PFSK-1 (cell line): Measurements from ENCODE around the gene PARD3B.

ENCODE experiments used
- POLR2AphosphoS5 ChIP-seq: IDR thresholded peaks from 2 replicates; pipeline ENCODE4 v1.6.1; 2012; ENCODE audit warnings: low read depth, mild to moderate bottlenecking, control low read depth, low read length, moderate library complexity
- SIN3A ChIP-seq: IDR thresholded peaks from 2 replicates; pipeline ENCODE4 v1.6.1; 2012; ENCODE audit warnings: mild to moderate bottlenecking, low read length, moderate library complexity, borderline replicate concordance; ENCODE audit not compliant: insufficient read depth
- TF ChIP-seq, protein P1 (sequence below), 2 experiments: IDR thresholded peaks; 2 replicates each; pipeline versions ENCODE4 v1.6.1 to v1.8.0; 2011 to 2012; ENCODE audit warnings: low read depth in 2 of 2, low read length in 2 of 2, control low read depth in 1 of 2, inconsistent platforms in 1 of 2, mild to moderate bottlenecking in 1 of 2, moderate library complexity in 1 of 2; ENCODE audit not compliant: insufficient read depth in 1 of 2

GRCh38 chr2:204898928-204899640 is 353.8 kb downstream of the PARD3B start:
- TF ChIP-seq, protein P1, sequence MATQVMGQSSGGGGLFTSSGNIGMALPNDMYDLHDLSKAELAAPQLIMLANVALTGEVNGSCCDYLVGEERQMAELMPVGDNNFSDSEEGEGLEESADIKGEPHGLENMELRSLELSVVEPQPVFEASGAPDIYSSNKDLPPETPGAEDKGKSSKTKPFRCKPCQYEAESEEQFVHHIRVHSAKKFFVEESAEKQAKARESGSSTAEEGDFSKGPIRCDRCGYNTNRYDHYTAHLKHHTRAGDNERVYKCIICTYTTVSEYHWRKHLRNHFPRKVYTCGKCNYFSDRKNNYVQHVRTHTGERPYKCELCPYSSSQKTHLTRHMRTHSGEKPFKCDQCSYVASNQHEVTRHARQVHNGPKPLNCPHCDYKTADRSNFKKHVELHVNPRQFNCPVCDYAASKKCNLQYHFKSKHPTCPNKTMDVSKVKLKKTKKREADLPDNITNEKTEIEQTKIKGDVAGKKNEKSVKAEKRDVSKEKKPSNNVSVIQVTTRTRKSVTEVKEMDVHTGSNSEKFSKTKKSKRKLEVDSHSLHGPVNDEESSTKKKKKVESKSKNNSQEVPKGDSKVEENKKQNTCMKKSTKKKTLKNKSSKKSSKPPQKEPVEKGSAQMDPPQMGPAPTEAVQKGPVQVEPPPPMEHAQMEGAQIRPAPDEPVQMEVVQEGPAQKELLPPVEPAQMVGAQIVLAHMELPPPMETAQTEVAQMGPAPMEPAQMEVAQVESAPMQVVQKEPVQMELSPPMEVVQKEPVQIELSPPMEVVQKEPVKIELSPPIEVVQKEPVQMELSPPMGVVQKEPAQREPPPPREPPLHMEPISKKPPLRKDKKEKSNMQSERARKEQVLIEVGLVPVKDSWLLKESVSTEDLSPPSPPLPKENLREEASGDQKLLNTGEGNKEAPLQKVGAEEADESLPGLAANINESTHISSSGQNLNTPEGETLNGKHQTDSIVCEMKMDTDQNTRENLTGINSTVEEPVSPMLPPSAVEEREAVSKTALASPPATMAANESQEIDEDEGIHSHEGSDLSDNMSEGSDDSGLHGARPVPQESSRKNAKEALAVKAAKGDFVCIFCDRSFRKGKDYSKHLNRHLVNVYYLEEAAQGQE (IDR thresholded peaks at IDR 0.05; ENCODE audit: insufficient read depth in 1 of 2, low read depth in 2 of 2, low read length in 2 of 2): no peak
- TF ChIP-seq SIN3A (no peak), POLR2AphosphoS5 (no peak)
